DOHH2 (cell line): ENCODE data around the gene MGRN1.

ENCODE experiments used
- EZH2phosphoT487 ChIP-seq: fragments of 200-600 bp; sonication (generic); IDR thresholded peaks from 2 replicates; pipeline ENCODE4 v1.6.1; 2017; ENCODE audit warnings: borderline replicate concordance, mild to moderate bottlenecking, antibody characterized with exemption, low read length, moderate library complexity, mixed read lengths
- TF ChIP-seq, protein P1 (sequence below): fragments of 200-600 bp; sonication (generic); IDR thresholded peaks from one replicate; pipeline ENCODE4 v1.5.1; 2014; ENCODE audit warnings: antibody characterized with exemption, mild to moderate bottlenecking, low read depth, low read length; ENCODE audit not compliant: poor library complexity, severe bottlenecking

DNA sequence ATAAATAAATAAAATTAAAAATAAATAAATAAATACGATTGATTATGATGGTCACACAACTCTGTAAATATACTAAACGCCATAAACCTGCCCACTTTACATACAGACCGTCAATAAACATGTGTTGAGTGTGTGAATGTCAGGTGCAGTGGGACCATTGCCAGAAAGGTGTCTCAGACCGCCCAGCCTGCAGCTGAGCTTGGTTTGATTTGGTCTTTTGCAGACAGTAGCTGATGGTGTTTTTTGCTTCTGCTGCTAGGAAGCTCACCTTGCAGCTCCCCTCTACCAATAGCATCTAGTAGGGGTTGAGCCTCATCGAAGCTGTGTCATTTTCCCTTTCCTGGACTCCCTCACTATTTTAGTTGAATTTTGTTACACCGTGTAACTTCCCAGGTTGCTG, 33.4 kb upstream of the MGRN1 start:
- TF ChIP-seq, protein P1, sequence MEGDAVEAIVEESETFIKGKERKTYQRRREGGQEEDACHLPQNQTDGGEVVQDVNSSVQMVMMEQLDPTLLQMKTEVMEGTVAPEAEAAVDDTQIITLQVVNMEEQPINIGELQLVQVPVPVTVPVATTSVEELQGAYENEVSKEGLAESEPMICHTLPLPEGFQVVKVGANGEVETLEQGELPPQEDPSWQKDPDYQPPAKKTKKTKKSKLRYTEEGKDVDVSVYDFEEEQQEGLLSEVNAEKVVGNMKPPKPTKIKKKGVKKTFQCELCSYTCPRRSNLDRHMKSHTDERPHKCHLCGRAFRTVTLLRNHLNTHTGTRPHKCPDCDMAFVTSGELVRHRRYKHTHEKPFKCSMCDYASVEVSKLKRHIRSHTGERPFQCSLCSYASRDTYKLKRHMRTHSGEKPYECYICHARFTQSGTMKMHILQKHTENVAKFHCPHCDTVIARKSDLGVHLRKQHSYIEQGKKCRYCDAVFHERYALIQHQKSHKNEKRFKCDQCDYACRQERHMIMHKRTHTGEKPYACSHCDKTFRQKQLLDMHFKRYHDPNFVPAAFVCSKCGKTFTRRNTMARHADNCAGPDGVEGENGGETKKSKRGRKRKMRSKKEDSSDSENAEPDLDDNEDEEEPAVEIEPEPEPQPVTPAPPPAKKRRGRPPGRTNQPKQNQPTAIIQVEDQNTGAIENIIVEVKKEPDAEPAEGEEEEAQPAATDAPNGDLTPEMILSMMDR, result no peak
- TF ChIP-seq EZH2phosphoT487, result no peak
